Ovary (tissue), 10 donors: ENCODE results near the gene BNC2. TPM values are rescaled to one million over a fixed set of nuclear protein-coding genes. Genes with fewer than 3 reads are reported as not detected.

ENCODE experiments used
- DNase-seq, 5 donors: peaks; one replicate each; pipeline ENCODE4 v3.0.0-alpha.2; 2019 to 2020
- H3K27ac ChIP-seq, 2 donors: fragments of 200-600 bp; one replicate each; pipeline versions ENCODE4 v1.5.1 to v1.8.0; 2019 to 2022
- H3K27me3 ChIP-seq: fragments of 200-600 bp; one replicate; pipeline ENCODE4 v1.8.0; 2022
- H3K36me3 ChIP-seq: fragments of 200-600 bp; sonication (generic); one replicate; pipeline ENCODE4 v1.5.1; 2019
- H3K4me1 ChIP-seq: one replicate; pipeline ENCODE4 v1.8.1; 2013; ENCODE audit warnings: mild to moderate bottlenecking, moderate library complexity; ENCODE audit not compliant: insufficient read depth
- H3K4me3 ChIP-seq: fragments of 200-600 bp; sonication (generic); one replicate; pipeline ENCODE4 v1.5.1; 2017
- H3K9me3 ChIP-seq, 2 donors: fragments of 200-600 bp in 1 of 2; sonication (generic) in 1 of 2; one replicate each; pipeline versions ENCODE4 v1.5.1 to v1.8.1; 2013 to 2019; ENCODE audit warnings: mild to moderate bottlenecking in 1 of 2, moderate library complexity in 1 of 2
- EP300 ChIP-seq: sonication (generic); formaldehyde crosslinking; IDR thresholded peaks from one replicate; pipeline ENCODE4 v1.6.1; 2017; ENCODE audit warnings: antibody characterized with exemption
- POLR2A ChIP-seq: fragments of 450-650 bp; IDR thresholded peaks from one replicate; pipeline ENCODE4 v1.6.1; 2017; ENCODE audit warnings: antibody characterized with exemption, mild to moderate bottlenecking, moderate library complexity
- WGBS, 3 donors: extraction: QIAGEN DNeasy Blood & Tissue Kit in 1 of 3; methylation state at CpG; one replicate each; pipeline versions ENCODE4 v1.1.5 to v1.1.7; 2013 to 2017; 5-methylcytosine and 5-hydroxymethylcytosine counted together
- intact Hi-C, 4 donors: fragments of 100-400 bp; cut with DNase I; formaldehyde crosslinking; loops; one replicate each; pipeline versions ENCODE4 v1.11.0 to v1.15.1; 2022 to 2023
- long read RNA-seq, 3 donors: library from polyadenylated mRNA in 2 of 3; unstranded in 2 of 3; transcript quantifications; one replicate each; pipeline ENCODE4 v2.0.0 and lab custom pipeline, GENCODE V29; 2021 to 2026
- polyA plus RNA-seq, 2 donors: library from polyadenylated mRNA; stranded (reverse); fragments of 200-250 nt in 1 of 2; fragments of 350-450 nt in 1 of 2; fragmentation: Illumina TruSeq in 1 of 2; extraction: RNeasy Lipid Tissue Mini Kit (QIAGEN cat#74804) in 1 of 2; gene quantifications; one replicate each; pipeline ENCODE4 v1.2.3, GENCODE V29; 2013 to 2014
- total RNA-seq, 7 donors: library from RNA; depleted of rRNA in 2 of 7; stranded (reverse); fragments of >200 nt in 2 of 7; fragmentation: NEBNext Ultra II Directional in 3 of 7; extraction: Animal tissue kit (Norgen Biotek cat#: 25700) in 3 of 7; gene quantifications; one replicate each; pipeline versions ENCODE4 v1.1.0 to v1.2.4, GENCODE V29; 2016 to 2023
- TF ChIP-seq, protein P1 (sequence below), 3 donors: fragments of 450-650 bp in 2 of 3; fragments of 200-600 bp in 1 of 3; IDR thresholded peaks; one replicate each; pipeline versions ENCODE4 v1.5.1 to v1.8.0; 2016 to 2022; ENCODE audit warnings: antibody characterized with exemption in 3 of 3, mild to moderate bottlenecking in 1 of 3
- donor health status: DM: no; HTN: no; CAD: no; lungs with moderate emphysema.
- donor health status: DM: no; HTN: no; CAD: no.
- donor health status: Bipolar disorder and iron deficiency.
- donor health status: DM: yes; HTN: yes; CAD: no.
- donor health status: DM: no; HTN: no; CAD: no.
- donor health status: DM: yes; HTN: yes; CAD: no.

The BNC2 gene, protein sequence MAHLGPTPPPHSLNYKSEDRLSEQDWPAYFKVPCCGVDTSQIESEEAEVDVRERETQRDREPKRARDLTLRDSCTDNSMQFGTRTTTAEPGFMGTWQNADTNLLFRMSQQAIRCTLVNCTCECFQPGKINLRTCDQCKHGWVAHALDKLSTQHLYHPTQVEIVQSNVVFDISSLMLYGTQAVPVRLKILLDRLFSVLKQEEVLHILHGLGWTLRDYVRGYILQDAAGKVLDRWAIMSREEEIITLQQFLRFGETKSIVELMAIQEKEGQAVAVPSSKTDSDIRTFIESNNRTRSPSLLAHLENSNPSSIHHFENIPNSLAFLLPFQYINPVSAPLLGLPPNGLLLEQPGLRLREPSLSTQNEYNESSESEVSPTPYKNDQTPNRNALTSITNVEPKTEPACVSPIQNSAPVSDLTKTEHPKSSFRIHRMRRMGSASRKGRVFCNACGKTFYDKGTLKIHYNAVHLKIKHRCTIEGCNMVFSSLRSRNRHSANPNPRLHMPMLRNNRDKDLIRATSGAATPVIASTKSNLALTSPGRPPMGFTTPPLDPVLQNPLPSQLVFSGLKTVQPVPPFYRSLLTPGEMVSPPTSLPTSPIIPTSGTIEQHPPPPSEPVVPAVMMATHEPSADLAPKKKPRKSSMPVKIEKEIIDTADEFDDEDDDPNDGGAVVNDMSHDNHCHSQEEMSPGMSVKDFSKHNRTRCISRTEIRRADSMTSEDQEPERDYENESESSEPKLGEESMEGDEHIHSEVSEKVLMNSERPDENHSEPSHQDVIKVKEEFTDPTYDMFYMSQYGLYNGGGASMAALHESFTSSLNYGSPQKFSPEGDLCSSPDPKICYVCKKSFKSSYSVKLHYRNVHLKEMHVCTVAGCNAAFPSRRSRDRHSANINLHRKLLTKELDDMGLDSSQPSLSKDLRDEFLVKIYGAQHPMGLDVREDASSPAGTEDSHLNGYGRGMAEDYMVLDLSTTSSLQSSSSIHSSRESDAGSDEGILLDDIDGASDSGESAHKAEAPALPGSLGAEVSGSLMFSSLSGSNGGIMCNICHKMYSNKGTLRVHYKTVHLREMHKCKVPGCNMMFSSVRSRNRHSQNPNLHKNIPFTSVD
- total RNA-seq = 100 to 1,000 TPM in 5 of 7 donors, 10 to 100 TPM in 2; 47.9 to 232 (median 201) TPM
- polyA plus RNA-seq = 10 to 100 TPM; 17.2 to 36.1 TPM
- long read RNA-seq, donor 1, full-length matches to known transcripts = 2 of 164 reads
- long read RNA-seq, donor 1, partial matches to known transcripts = 74 of 164 reads
- long read RNA-seq, donor 1, other reads (novel, unspliced or antisense) = 88 of 164 reads
- long read RNA-seq, donor 2, full-length matches to known transcripts = 2 of 2 reads
- long read RNA-seq, donor 2, partial matches to known transcripts = 0 of 2 reads
- long read RNA-seq, donor 2, other reads (novel, unspliced or antisense) = 0 of 2 reads
- long read RNA-seq, donor 3, full-length matches to known transcripts = 5 of 73 reads
- long read RNA-seq, donor 3, partial matches to known transcripts = 14 of 73 reads
- long read RNA-seq, donor 3, other reads (novel, unspliced or antisense) = 54 of 73 reads

DNA sequence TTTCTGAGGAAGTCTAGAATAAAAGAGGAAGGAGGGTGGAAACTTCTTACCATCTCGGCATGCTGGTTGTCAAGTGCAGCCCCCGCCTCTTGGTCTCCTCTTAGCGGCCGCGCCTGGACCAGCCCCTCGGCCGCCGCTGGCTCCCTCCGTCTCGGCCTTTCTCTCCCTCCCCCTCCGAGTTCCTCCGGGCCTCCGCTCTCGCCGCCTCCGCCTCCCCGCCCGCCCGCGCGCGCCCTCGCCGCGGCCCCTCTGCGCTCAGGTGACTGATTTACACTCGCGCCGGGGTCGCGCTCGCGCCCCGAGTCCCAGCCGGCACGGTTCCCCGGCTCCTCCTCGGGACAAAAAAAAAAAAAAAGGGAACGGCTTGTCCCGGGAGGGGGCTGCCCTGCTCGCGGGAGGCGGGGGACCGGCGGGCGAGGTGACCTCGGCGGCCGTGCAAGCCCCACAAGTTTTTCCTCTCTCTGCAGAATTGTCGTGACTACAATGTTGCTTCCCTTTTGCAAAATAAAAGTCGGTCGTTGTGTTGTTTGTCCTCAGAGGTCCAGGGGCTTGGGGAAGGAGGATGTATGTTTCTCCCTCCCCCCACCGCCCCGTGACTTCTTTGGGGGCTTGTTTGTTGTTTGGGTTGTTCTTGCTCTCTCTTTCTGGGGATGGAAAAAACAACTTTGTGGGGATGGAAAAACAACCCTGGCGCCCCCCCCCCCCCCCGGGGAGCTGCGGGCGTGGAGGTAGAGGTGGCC, at the start of gene BNC2:
Gene BNC2 (minus strand): TSS at position 75 of the 740 bp plus-strand sequence. CDS start 22 bp downstream, at position 53.
- H3K4me3 ChIP-seq = peak within 1 kb of the TSS; percentile 88
- no peaks in the 10 kb centered on the region for H3K36me3 ChIP-seq
- intact Hi-C loops = loop anchor here (2.0 to 10.0 kb wide), 4 partner anchors 143 to 676 kb away; no protein-coding TSS in a partner anchor
- peak within 1 kb of the TSS; percentile 93 for H3K27ac ChIP-seq
- TF ChIP-seq POLR2A = no peak
- TF ChIP-seq, protein P1, sequence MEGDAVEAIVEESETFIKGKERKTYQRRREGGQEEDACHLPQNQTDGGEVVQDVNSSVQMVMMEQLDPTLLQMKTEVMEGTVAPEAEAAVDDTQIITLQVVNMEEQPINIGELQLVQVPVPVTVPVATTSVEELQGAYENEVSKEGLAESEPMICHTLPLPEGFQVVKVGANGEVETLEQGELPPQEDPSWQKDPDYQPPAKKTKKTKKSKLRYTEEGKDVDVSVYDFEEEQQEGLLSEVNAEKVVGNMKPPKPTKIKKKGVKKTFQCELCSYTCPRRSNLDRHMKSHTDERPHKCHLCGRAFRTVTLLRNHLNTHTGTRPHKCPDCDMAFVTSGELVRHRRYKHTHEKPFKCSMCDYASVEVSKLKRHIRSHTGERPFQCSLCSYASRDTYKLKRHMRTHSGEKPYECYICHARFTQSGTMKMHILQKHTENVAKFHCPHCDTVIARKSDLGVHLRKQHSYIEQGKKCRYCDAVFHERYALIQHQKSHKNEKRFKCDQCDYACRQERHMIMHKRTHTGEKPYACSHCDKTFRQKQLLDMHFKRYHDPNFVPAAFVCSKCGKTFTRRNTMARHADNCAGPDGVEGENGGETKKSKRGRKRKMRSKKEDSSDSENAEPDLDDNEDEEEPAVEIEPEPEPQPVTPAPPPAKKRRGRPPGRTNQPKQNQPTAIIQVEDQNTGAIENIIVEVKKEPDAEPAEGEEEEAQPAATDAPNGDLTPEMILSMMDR (IDR thresholded peaks at IDR 0.05) = peak in 1 of 3 donors; percentile 9
- H3K4me1 ChIP-seq = peaks cover 1% of the 10 kb centered on the region
- no peaks in the 10 kb centered on the region for H3K9me3 ChIP-seq
- peak; percentile 70 to 83 (median 76) for DNase-seq
- WGBS, 3 donors = 1 to 2% (median 1%) methylated on average over 57 to 58 of the region's 58 CpGs
- no peaks in the 10 kb centered on the region for H3K27me3 ChIP-seq

- Histone ChIP-seq H3K36me3 (no peaks in the 10 kb centered on the region), H3K27ac (no peak overlapping the region), H3K27me3 (no peaks in the 10 kb centered on the region), H3K4me1 (no peaks in the 10 kb centered on the region), H3K4me3 (no peak overlapping the region), H3K9me3 (no peaks in the 10 kb centered on the region)
- TF ChIP-seq, protein P1 (IDR thresholded peaks at IDR 0.05) = no peak
- TF ChIP-seq POLR2A (no peak), EP300 (no peak)
- no peak for DNase-seq
- 79 to 85% (median 84%) methylated on average over 4 of the region's 4 CpGs for WGBS, 3 donors
- intact Hi-C loops = no loop called here
These were observed 48.5 kb upstream of the BNC2 start for GRCh38 chr9:16918920-16919319.

DNA sequence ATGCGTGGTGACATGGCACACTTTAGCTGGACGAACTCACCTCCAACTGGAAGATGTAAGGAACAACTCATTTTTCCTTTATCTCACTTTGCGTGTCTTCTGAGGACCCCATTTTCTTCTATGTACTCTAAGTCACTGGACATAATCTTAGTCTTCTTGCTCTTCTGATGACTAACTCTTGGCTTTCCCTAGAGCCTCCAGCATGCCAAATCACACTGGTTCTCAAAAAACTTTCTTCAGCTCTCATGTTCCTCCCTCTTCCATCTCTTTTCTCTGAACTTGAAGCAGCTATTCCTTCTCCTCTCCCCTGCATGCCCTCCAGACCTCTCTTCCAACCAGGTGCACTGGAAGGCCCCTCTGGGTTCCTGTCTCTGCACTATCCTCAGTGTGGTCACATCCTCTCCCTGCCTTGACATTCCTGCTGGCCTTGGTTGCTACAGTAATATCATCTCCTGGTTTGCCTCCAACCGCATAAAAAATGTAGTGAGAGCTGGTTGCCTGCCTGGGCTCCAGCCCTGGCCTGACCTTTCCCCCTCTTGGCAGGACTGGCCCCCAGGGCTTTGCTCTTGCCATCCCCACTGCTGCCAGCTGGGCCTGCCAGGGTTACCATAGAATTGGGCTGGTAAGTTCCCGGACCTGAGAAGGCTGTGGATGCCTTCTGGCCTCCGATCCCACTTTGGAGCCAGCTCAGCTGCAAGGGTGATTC, 44.8 kb upstream of the BNC2 start:
- no peak for DNase-seq
- no peak overlapping the region for H3K27ac ChIP-seq

More for the DNA sequence above, 44.8 kb upstream of the BNC2 start:
- Histone ChIP-seq H3K27me3 (no peaks in the 10 kb centered on the region), H3K9me3 (no peaks in the 10 kb centered on the region), H3K4me3 (no peak overlapping the region), H3K4me1 (no peaks in the 10 kb centered on the region), H3K36me3 (no peaks in the 10 kb centered on the region)
- 82 to 94% (median 93%) methylated on average over 6 of the region's 6 CpGs for WGBS, 3 donors
- no peak for TF ChIP-seq POLR2A
- TF ChIP-seq EP300 = no peak
- TF ChIP-seq, protein P1 (IDR thresholded peaks at IDR 0.05) = no peak
- intact Hi-C loops = no loop called here
